Embryonic facial prominence (tissue), 1 donor: ENCODE data around the gene MRM3.
"Not testable (repeated sequence)": the region's sequence is repeated elsewhere in the genome, so short reads cannot be mapped to it uniquely, and the experiment has no call there.

ENCODE experiments used
- DNase-seq: peaks from one replicate; pipeline ENCODE4 v3.0.0-alpha.2; 2016; ENCODE audit errors: extremely low spot score

MRM3 gene

GRCh38 chr17:755319-755961, 26.7 kb upstream of the MRM3 start:
- not testable (repeated sequence) for DNase-seq

- DNase-seq = not testable (repeated sequence)
Observed at GRCh38 chr17:756010-756567, 26.1 kb upstream of the MRM3 start.

GRCh38 chr17:759964-760363, 22.2 kb upstream of the MRM3 start:
- no peak for DNase-seq

GRCh38 chr17:760371-760770, 21.8 kb upstream of the MRM3 start:
- DNase-seq = no peak

DNA sequence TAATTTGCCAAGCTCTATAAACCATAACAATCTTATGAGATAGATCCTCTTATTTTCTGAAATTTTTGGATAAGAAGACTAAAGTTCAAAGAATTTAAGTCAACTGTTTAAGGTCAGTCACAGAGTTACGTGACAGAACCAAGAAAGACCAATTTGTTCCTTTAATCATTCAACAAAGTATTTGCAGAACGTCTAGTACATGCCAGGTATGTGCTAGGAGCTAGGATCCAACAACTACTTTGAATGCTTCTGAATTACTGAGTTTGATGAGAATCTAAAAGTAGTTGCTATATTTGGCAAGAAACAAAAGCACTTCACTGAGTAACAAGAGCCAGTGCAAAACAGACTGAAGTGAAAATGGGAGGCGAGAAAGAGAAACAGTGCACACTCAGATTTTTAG, 15.1 kb upstream of the MRM3 start:
- DNase-seq = no peak

DNA sequence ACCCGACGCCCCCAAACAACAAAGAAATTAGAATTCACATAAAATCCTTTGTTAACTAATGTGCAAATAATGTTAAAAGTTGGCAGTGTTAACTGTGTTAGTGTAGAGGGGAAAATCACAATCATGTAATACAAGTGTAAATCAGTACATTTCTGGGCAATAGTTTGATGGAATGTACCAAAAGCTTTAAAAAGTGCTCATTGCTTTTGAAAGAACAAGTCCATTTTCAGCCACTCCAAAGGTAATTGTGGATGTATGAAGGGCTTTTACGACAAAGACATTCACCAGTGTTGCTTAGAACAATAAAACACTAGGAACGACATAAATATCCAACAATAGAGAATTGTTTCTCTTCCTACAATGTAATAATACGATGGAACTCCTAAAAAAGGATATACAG, 9.1 kb upstream of the MRM3 start:
- no peak for DNase-seq

- no peak for DNase-seq
Observed at GRCh38 chr17:773467-774312, 8.5 kb upstream of the MRM3 start.

- DNase-seq = no peak
Observed at GRCh38 chr17:774313-774584, 7.9 kb upstream of the MRM3 start.

- DNase-seq = no peak
Observed at GRCh38 chr17:778096-778495, 4.1 kb upstream of the MRM3 start.

DNA sequence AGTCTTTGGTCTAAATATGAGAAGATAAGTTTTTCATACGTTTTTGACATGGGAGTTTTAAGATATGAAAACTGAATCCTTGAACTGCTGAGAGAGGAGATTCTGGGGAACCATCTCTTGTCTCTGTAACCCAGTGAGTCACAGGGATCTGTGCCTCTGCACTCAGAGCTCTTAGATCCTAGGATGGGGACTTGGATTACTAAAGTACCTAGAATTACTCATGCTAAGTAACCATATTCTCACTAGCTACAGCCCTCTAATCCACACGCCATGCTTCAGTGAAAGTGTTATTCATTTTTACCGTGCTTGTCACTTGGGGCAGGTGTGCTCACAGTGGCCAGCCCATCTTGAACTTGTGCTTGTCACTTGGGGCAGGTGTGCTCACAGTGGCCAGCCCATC, 2.0 kb downstream of the MRM3 start:
- DNase-seq = no peak

- DNase-seq = not testable (repeated sequence)
Observed at GRCh38 chr17:785901-786300, 3.7 kb downstream of the MRM3 start.

DNA sequence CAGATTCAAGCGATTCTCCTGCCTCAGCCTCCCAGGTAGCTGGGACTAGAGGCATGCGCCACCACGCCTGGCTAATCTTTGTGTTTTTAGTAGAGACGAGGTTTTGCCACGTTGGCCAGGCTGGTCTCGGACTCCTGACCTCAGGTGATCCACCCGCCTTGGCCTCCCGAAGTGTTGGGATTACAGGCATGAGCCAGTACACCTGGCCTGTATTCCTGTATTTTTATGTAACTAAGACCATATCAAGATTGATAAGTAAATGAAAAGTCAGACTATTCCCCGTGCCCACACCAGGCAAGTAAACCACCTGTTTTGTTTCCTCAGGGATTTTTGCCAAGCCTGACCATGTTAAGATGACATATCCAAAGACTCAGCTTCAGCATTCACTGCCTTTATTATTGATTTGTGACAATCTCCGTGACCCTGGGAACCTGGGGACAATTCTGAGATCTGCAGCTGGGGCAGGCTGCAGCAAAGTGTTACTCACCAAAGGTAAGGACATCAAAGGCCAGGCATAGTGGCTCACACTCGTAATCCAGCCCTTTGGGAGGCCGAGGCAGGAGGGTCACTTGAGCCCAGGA, 5.6 kb downstream of the MRM3 start:
- no peak for DNase-seq

DNA sequence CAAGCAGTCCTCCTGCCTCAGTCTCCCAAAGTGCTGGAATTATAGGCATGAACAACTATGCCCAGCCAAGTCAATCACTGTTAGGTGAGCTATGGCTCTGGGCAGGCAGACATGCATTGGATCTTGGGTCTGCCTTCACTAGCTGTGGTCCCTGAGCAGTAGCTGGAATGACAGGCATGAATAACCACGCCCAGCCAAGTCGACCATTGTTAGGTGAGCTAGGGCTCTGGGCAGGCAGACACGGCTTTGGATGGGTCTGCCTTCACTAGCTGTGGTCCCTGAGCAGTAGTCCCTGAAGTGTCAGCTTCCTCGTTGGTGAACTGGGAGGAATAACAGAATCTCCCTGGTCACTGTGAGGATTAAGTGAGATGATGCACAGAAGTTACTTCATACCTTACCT, 6.4 kb downstream of the MRM3 start:
- DNase-seq = no peak

DNA sequence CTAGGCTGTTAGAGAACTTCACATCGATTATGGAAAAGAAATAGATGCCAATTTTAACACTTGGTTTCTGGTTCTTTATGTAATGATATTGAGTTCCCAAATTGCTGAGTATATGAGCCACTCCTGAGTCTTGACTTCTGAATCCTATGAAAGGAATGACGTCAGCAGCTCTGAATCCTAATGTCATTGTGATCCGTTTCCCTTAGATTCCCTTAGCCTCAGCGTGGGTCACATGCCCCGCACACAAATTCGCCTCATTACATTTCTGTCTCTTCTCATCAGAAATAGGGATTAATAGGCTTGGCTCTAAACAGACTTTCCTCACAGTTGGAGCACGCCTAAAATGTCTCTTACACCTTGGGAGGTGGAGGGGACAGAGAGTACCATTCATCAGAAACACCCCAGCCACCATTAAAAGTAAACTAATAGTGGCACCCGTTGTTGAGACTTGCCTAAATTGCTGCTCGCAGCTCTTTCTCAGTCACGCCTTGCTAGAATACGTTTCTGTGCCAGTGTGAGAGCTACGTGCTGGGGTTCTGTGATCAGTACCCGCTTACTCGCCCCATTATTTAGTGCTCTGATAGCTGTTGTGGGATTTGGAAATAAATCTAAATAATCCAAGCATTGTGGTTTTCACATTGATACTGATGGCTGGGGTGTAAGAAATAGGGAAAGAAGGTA, 7.1 kb downstream of the MRM3 start:
- no peak for DNase-seq

- peak; percentile 20 for DNase-seq
Observed at GRCh38 chr17:789931-790873, 8.0 kb downstream of the MRM3 start.

DNA sequence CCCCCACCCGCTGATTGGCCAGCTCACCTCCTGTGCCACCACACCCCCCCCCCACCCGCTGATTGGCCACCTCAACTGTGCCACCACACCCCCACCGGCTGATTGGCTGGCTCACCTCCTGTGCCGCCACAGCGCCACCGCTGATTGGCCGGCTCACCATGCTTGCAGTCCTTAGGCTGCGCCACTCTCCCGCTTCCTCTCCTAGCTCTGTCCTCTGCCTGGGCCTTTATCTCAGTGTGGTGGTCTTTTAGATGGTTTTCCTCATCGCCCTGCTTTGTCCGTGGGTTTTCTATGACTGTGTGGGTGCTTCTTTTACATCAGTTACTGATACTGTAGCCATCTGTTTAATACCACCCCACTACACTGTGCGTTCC, 8.7 kb downstream of the MRM3 start:
- not testable (repeated sequence) for DNase-seq

DNA sequence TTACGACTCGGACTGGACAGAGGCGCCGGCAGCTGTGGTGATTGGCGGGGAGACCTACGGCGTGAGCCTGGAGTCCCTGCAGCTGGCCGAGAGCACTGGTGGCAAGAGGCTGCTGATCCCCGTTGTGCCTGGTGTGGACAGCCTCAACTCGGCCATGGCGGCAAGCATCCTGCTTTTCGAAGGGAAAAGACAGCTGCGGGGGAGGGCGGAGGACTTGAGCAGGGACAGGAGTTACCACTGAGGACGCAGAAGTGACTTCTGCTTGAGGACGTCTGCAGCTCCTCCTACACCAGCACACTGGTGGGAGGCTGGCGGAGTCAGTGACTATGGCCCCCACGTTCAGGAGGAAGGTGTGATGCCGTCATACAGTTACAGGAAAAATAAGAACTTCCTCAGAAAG, 9.7 kb downstream of the MRM3 start:
- DNase-seq = no peak

DNA sequence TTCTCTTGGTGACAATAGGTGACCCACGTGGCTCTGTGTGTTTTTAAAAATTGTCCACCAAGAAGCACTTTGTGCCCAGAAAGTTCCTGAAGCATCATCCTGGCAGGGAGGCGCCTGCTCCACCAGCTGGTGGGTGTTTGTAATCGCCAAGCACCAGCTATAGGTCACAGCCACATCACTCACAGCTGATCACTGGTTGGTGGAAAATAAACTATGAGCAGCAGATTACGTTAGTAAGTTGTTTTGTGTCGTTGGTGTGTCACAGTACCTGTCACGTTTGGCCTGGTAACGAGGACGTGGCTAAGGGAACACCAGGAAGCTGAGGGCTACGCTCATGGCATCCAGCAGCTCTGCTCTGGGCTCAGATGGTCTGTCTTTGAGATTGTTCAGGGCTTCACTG, 10.1 kb downstream of the MRM3 start:
- no peak for DNase-seq

DNA sequence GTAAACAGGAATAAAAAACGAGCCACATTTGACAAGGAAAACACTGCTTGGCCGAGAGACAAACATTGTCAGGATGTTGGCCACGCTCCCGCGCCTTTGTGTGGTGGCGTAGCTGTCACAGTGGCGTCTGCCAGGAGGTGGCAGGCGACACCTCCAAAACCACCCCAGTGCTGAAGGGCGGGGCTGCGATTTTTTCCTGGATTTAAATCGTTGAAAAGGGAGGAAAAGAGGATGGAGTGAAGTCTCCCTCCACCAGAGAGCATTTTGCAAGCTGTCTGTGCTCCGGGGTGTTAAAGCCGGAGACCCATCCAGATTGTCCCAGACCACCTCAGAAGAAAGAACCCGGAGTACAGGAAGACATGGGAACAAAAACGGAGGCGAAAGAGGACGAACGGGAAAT, 12.7 kb downstream of the MRM3 start:
- DNase-seq = peak; percentile 67

DNA sequence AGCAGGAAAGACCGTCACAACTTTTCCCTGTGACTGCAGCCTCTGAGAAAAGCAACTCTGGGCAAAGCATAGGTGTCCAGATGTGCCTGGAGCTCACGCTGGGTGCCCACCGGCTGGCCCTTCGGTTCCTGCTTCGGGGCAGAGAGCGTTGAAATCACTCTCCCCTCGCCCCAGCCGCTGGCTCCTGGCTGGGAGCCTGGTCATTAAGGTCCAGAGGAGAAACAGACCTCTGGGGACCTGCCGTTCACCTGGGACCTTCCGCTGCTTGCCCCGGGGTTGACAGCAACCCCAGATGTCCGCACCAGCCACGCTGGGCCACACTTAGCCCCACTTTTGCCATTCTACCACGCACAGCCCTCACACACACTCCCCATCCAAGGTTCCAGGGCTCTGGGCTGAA, 13.1 kb downstream of the MRM3 start:
- DNase-seq = no peak

- DNase-seq = no peak
Observed at GRCh38 chr17:795721-796120, 13.6 kb downstream of the MRM3 start.
